ENCODE data around the gene DHRS1. TPM values are rescaled to one million over a fixed set of nuclear protein-coding genes. Genes with fewer than 3 reads are reported as not detected.

DHRS1 gene
- polyA plus RNA-seq, 2 donors = 92.6 to 97.6 TPM

- Histone ChIP-seq H3K27me3 (ENCODE audit: control insufficient read depth in 1 of 2, insufficient read depth in 2 of 2, low read length in 2 of 2) (no peaks in the 10 kb centered on the region), H3K27ac (ENCODE audit: low read depth in 2 of 2, low read length in 1 of 2) (peak overlapping the region; percentile 27 to 84), H3K4me1 (ENCODE audit: control insufficient read depth in 2 of 2, insufficient read depth in 2 of 2, low read length in 1 of 2) (peaks cover 4 to 17% of the 10 kb centered on the region in 2 donors), H3K4me3 (ENCODE audit: low read depth in 1 of 2, low read length in 2 of 2) (no peak overlapping the region), H3K36me3 (ENCODE audit: control insufficient read depth in 2 of 2, insufficient read depth in 2 of 2, low read length in 1 of 2) (no peaks in the 10 kb centered on the region), H3K9me3 (ENCODE audit: control insufficient read depth in 2 of 2, insufficient read depth in 1 of 2, low read depth in 1 of 2, low read length in 1 of 2) (no peaks in the 10 kb centered on the region)
- 78 to 85% methylated on average over 11 of the region's 11 CpGs for WGBS, 2 donors
These were observed 21.8 kb downstream of the DHRS1 start for GRCh38 chr14:24277606-24278321.

- WGBS, 2 donors = 90 to 94% methylated on average over 6 of the region's 6 CpGs
- peaks cover 4 to 17% of the 10 kb centered on the region in 2 donors for H3K4me1 ChIP-seq (ENCODE audit: control insufficient read depth in 2 of 2, insufficient read depth in 2 of 2, low read length in 1 of 2)
These were observed 22.5 kb downstream of the DHRS1 start for GRCh38 chr14:24277071-24277470.

GRCh38 chr14:24274101-24274543 is 25.5 kb downstream of the DHRS1 start:
- 32 to 49% methylated on average over 3 of the region's 3 CpGs for WGBS, 2 donors
- peak overlapping the region; percentile 90 to 94 for H3K27ac ChIP-seq (ENCODE audit: low read depth in 2 of 2, low read length in 1 of 2)
- H3K4me1 ChIP-seq (ENCODE audit: control insufficient read depth in 2 of 2, insufficient read depth in 2 of 2, low read length in 1 of 2) = peaks cover 0 to 12% of the 10 kb centered on the region in 2 donors
- H3K4me3 ChIP-seq (ENCODE audit: low read depth in 1 of 2, low read length in 2 of 2) = no peak overlapping the region
- H3K9me3 ChIP-seq (ENCODE audit: control insufficient read depth in 2 of 2, insufficient read depth in 1 of 2, low read depth in 1 of 2, low read length in 1 of 2) = no peaks in the 10 kb centered on the region
- peaks cover 0 to 5% of the 10 kb centered on the region in 2 donors for H3K36me3 ChIP-seq (ENCODE audit: control insufficient read depth in 2 of 2, insufficient read depth in 2 of 2, low read length in 1 of 2)
- no peaks in the 10 kb centered on the region for H3K27me3 ChIP-seq (ENCODE audit: control insufficient read depth in 1 of 2, insufficient read depth in 2 of 2, low read length in 2 of 2)

More at GRCh38 chr14:24277071-24277470, 22.5 kb downstream of the DHRS1 start:
- Histone ChIP-seq H3K27me3 (ENCODE audit: control insufficient read depth in 1 of 2, insufficient read depth in 2 of 2, low read length in 2 of 2) (no peaks in the 10 kb centered on the region), H3K27ac (ENCODE audit: low read depth in 2 of 2, low read length in 1 of 2) (no peak overlapping the region), H3K9me3 (ENCODE audit: control insufficient read depth in 2 of 2, insufficient read depth in 1 of 2, low read depth in 1 of 2, low read length in 1 of 2) (no peaks in the 10 kb centered on the region), H3K36me3 (ENCODE audit: control insufficient read depth in 2 of 2, insufficient read depth in 2 of 2, low read length in 1 of 2) (no peaks in the 10 kb centered on the region), H3K4me3 (ENCODE audit: low read depth in 1 of 2, low read length in 2 of 2) (no peak overlapping the region)

- H3K27ac ChIP-seq (ENCODE audit: low read depth in 2 of 2, low read length in 1 of 2) = peak overlapping the region; percentile 90 to 94
- no peaks in the 10 kb centered on the region for H3K27me3 ChIP-seq (ENCODE audit: control insufficient read depth in 1 of 2, insufficient read depth in 2 of 2, low read length in 2 of 2)
- H3K36me3 ChIP-seq (ENCODE audit: control insufficient read depth in 2 of 2, insufficient read depth in 2 of 2, low read length in 1 of 2) = peaks cover 0 to 10% of the 10 kb centered on the region in 2 donors
- H3K4me3 ChIP-seq (ENCODE audit: low read depth in 1 of 2, low read length in 2 of 2) = no peak overlapping the region
- peaks cover 0 to 12% of the 10 kb centered on the region in 2 donors for H3K4me1 ChIP-seq (ENCODE audit: control insufficient read depth in 2 of 2, insufficient read depth in 2 of 2, low read length in 1 of 2)
- 75 to 83% methylated on average over 3 of the region's 3 CpGs for WGBS, 2 donors
- H3K9me3 ChIP-seq (ENCODE audit: control insufficient read depth in 2 of 2, insufficient read depth in 1 of 2, low read depth in 1 of 2, low read length in 1 of 2) = no peaks in the 10 kb centered on the region
These were observed 26.1 kb downstream of the DHRS1 start for GRCh38 chr14:24273422-24273998.

- Histone ChIP-seq H3K36me3 (ENCODE audit: control insufficient read depth in 2 of 2, insufficient read depth in 2 of 2, low read length in 1 of 2) (peaks cover 4 to 16% of the 10 kb centered on the region in 2 donors), H3K27me3 (ENCODE audit: control insufficient read depth in 1 of 2, insufficient read depth in 2 of 2, low read length in 2 of 2) (no peaks in the 10 kb centered on the region), H3K27ac (ENCODE audit: low read depth in 2 of 2, low read length in 1 of 2) (peak overlapping the region; percentile 76 to 95), H3K9me3 (ENCODE audit: control insufficient read depth in 2 of 2, insufficient read depth in 1 of 2, low read depth in 1 of 2, low read length in 1 of 2) (no peaks in the 10 kb centered on the region), H3K4me3 (ENCODE audit: low read depth in 1 of 2, low read length in 2 of 2) (no peak overlapping the region), H3K4me1 (ENCODE audit: control insufficient read depth in 2 of 2, insufficient read depth in 2 of 2, low read length in 1 of 2) (peaks cover 2 to 12% of the 10 kb centered on the region in 2 donors)
- 80 to 82% methylated on average over 2 of the region's 2 CpGs for WGBS, 2 donors
These were observed 27.1 kb downstream of the DHRS1 start for GRCh38 chr14:24272467-24272866.

GRCh38 chr14:24271834-24272263 is 27.7 kb downstream of the DHRS1 start:
- Histone ChIP-seq H3K4me1 (ENCODE audit: control insufficient read depth in 2 of 2, insufficient read depth in 2 of 2, low read length in 1 of 2) (peaks cover 4 to 12% of the 10 kb centered on the region in 2 donors), H3K9me3 (ENCODE audit: control insufficient read depth in 2 of 2, insufficient read depth in 1 of 2, low read depth in 1 of 2, low read length in 1 of 2) (no peaks in the 10 kb centered on the region), H3K27ac (ENCODE audit: low read depth in 2 of 2, low read length in 1 of 2) (peak overlapping the region; percentile 95 to 98), H3K27me3 (ENCODE audit: control insufficient read depth in 1 of 2, insufficient read depth in 2 of 2, low read length in 2 of 2) (no peaks in the 10 kb centered on the region), H3K4me3 (ENCODE audit: low read depth in 1 of 2, low read length in 2 of 2) (peak overlapping the region; percentile 68 to 90), H3K36me3 (ENCODE audit: control insufficient read depth in 2 of 2, insufficient read depth in 2 of 2, low read length in 1 of 2) (peaks cover 5 to 22% of the 10 kb centered on the region in 2 donors)
- 11 to 12% methylated on average over 3 of the region's 3 CpGs for WGBS, 2 donors

GRCh38 chr14:24271134-24271833 is 28.3 kb downstream of the DHRS1 start, which contains the start of gene RABGGTA:
RABGGTA (minus strand) TSS chr14:24271597; CDS start chr14:24271115, 482 bp downstream.
- Histone ChIP-seq H3K36me3 (ENCODE audit: control insufficient read depth in 2 of 2, insufficient read depth in 2 of 2, low read length in 1 of 2) (peaks cover 10 to 28% of the 10 kb centered on the region in 2 donors), H3K27ac (ENCODE audit: low read depth in 2 of 2, low read length in 1 of 2) (peak within 1 kb of the TSS; percentile 95 to 98), H3K9me3 (ENCODE audit: control insufficient read depth in 2 of 2, insufficient read depth in 1 of 2, low read depth in 1 of 2, low read length in 1 of 2) (no peaks in the 10 kb centered on the region), H3K27me3 (ENCODE audit: control insufficient read depth in 1 of 2, insufficient read depth in 2 of 2, low read length in 2 of 2) (no peaks in the 10 kb centered on the region), H3K4me3 (ENCODE audit: low read depth in 1 of 2, low read length in 2 of 2) (peak within 1 kb of the TSS; percentile 68 to 90), H3K4me1 (ENCODE audit: control insufficient read depth in 2 of 2, insufficient read depth in 2 of 2, low read length in 1 of 2) (peaks cover 4 to 14% of the 10 kb centered on the region in 2 donors)
- 1% methylated on average over 48 to 61 of the region's 61 CpGs for WGBS, 2 donors

- Histone ChIP-seq H3K27ac (ENCODE audit: low read depth in 2 of 2, low read length in 1 of 2) (peak overlapping the region; percentile 95 to 98), H3K9me3 (ENCODE audit: control insufficient read depth in 2 of 2, insufficient read depth in 1 of 2, low read depth in 1 of 2, low read length in 1 of 2) (no peaks in the 10 kb centered on the region), H3K4me3 (ENCODE audit: low read depth in 1 of 2, low read length in 2 of 2) (peak overlapping the region; percentile 68 to 90), H3K27me3 (ENCODE audit: control insufficient read depth in 1 of 2, insufficient read depth in 2 of 2, low read length in 2 of 2) (no peaks in the 10 kb centered on the region), H3K4me1 (ENCODE audit: control insufficient read depth in 2 of 2, insufficient read depth in 2 of 2, low read length in 1 of 2) (peaks cover 4 to 17% of the 10 kb centered on the region in 2 donors), H3K36me3 (ENCODE audit: control insufficient read depth in 2 of 2, insufficient read depth in 2 of 2, low read length in 1 of 2) (peaks cover 13 to 33% of the 10 kb centered on the region in 2 donors)
- WGBS, 2 donors = 10 to 12% methylated on average over 13 of the region's 13 CpGs
These were observed 28.9 kb downstream of the DHRS1 start for GRCh38 chr14:24270537-24271133.
